Thoracic aorta (tissue), 2 donors: Measurements from ENCODE around the gene TMEM89. TPM values are rescaled to one million over a fixed set of nuclear protein-coding genes. Genes with fewer than 3 reads are reported as not detected.

Source experiments
- ATAC-seq: fragments of 150-250 bp; one replicate; pipeline ENCODE4 v1.8.0; 2017; ENCODE audit warnings: low read depth; ENCODE audit not compliant: insufficient number of reproducible peaks, low FRiP score
- DNase-seq: peaks from one replicate; pipeline ENCODE4 v3.0.0-alpha.2; 2020; ENCODE audit warnings: low spot score
- H3K27ac ChIP-seq, 2 donors: fragments of 200-600 bp; sonication (generic); 1 replicate in 1 of 2; 2 replicates in 1 of 2; pipeline ENCODE4 v1.5.1; 2016; ENCODE audit warnings: mild to moderate bottlenecking in 2 of 2, moderate library complexity in 2 of 2
- H3K27me3 ChIP-seq: fragments of 200-600 bp; sonication (generic); replicated peaks from 2 replicates; pipeline ENCODE4 v1.6.0; 2016; ENCODE audit warnings: mild to moderate bottlenecking; ENCODE audit not compliant: insufficient read depth
- H3K36me3 ChIP-seq: fragments of 200-600 bp; sonication (generic); one replicate; pipeline ENCODE4 v1.5.1; 2016
- H3K4me1 ChIP-seq, 2 donors: fragments of 200-600 bp; sonication (generic); 1 replicate in 1 of 2; 2 replicates in 1 of 2; pipeline versions ENCODE4 v1.5.1 to v1.6.0; 2016; ENCODE audit warnings: low read depth in 2 of 2, mild to moderate bottlenecking in 1 of 2; ENCODE audit not compliant: control insufficient read depth in 1 of 2
- H3K4me3 ChIP-seq: fragments of 200-600 bp; sonication (generic); 2 replicates; pipeline ENCODE4 v1.5.1; 2016; ENCODE audit warnings: mild to moderate bottlenecking
- H3K9me3 ChIP-seq: fragments of 200-600 bp; sonication (generic); 2 replicates; pipeline ENCODE4 v1.5.1; 2016
- total RNA-seq, 2 donors: library from RNA; depleted of rRNA; stranded (reverse); fragments of >200 nt; gene quantifications; one replicate each; pipeline versions ENCODE4 v1.1.0 to v1.2.3, GENCODE V29; 2016
- TF ChIP-seq, protein P1 (sequence below): fragments of 200-600 bp; sonication (generic); IDR thresholded peaks from one replicate; pipeline ENCODE4 v1.5.1; 2019; ENCODE audit warnings: antibody characterized with exemption

The TMEM89 gene
- total RNA-seq, 2 donors from 2014 or later: 8.0 TPM; not detected in 1

DNA sequence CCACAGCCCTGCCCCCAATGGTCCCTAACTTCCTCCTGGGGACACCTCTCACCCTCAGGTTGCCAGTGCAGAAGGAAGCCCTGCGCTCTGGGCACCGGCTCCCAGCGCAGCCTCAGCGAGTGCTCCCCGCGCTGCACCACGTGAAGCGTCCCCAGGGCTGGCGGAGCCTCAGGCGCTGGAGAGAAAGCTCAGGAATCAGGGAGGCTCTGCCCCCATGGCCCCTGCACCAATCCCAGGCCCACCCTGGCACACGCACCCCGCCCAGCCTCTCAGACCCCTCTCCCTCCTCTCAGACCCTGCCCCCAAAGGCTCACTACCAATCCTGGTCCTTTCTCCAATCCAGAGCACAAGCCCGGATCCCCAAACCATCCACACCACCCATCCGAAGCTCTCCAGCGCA, 33.3 kb downstream of the TMEM89 start:
- no peak overlapping the region for H3K4me3 ChIP-seq
- H3K27me3 ChIP-seq: no peaks in the 10 kb centered on the region
- TF ChIP-seq, protein P1, sequence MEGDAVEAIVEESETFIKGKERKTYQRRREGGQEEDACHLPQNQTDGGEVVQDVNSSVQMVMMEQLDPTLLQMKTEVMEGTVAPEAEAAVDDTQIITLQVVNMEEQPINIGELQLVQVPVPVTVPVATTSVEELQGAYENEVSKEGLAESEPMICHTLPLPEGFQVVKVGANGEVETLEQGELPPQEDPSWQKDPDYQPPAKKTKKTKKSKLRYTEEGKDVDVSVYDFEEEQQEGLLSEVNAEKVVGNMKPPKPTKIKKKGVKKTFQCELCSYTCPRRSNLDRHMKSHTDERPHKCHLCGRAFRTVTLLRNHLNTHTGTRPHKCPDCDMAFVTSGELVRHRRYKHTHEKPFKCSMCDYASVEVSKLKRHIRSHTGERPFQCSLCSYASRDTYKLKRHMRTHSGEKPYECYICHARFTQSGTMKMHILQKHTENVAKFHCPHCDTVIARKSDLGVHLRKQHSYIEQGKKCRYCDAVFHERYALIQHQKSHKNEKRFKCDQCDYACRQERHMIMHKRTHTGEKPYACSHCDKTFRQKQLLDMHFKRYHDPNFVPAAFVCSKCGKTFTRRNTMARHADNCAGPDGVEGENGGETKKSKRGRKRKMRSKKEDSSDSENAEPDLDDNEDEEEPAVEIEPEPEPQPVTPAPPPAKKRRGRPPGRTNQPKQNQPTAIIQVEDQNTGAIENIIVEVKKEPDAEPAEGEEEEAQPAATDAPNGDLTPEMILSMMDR: no peak
- H3K9me3 ChIP-seq: no peaks in the 10 kb centered on the region
- ATAC-seq (no peak), DNase-seq (no peak)
- no peak overlapping the region for H3K27ac ChIP-seq
- no peaks in the 10 kb centered on the region for H3K36me3 ChIP-seq
- H3K4me1 ChIP-seq: no peaks in the 10 kb centered on the region

DNA sequence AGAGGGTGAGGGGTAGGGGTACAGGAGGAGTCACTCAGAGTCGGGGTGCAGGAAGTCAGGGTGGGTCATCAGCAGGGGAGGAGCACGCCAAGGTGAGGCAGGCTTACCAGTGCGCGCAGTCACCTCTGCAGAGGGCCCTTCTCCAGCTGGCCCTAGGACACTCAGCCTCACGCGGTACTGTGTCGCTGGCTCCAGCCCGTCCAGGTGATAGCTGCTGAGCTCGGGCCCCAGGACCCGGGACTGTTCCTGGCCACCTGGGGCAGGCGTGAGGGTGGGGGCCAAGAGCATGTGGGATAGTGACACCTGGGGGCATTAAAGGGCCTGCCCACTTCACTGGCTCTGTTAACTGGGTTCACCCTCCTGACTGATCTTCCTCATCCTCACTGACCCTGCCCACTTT, 33.9 kb downstream of the TMEM89 start:
- H3K4me1 ChIP-seq: no peaks in the 10 kb centered on the region
- H3K27ac ChIP-seq: no peak overlapping the region
- H3K4me3 ChIP-seq: no peak overlapping the region
- H3K36me3 ChIP-seq: no peaks in the 10 kb centered on the region
- no peaks in the 10 kb centered on the region for H3K27me3 ChIP-seq
- ATAC-seq: no peak
- DNase-seq: no peak
- TF ChIP-seq, protein P1: no peak
- H3K9me3 ChIP-seq: no peaks in the 10 kb centered on the region

GRCh38 chr3:48585411-48585810, 36.2 kb downstream of the TMEM89 start:
- H3K4me3 ChIP-seq: no peak overlapping the region
- no peaks in the 10 kb centered on the region for H3K4me1 ChIP-seq
- H3K9me3 ChIP-seq: no peaks in the 10 kb centered on the region
- DNase-seq (no peak), ATAC-seq (no peak)
- no peak overlapping the region for H3K27ac ChIP-seq
- no peaks in the 10 kb centered on the region for H3K27me3 ChIP-seq
- TF ChIP-seq, protein P1: no peak
- H3K36me3 ChIP-seq: no peaks in the 10 kb centered on the region

- DNase-seq (no peak), ATAC-seq (no peak)
- Histone ChIP-seq H3K4me1 (no peaks in the 10 kb centered on the region), H3K4me3 (no peak overlapping the region), H3K27me3 (no peaks in the 10 kb centered on the region), H3K36me3 (no peaks in the 10 kb centered on the region), H3K27ac (no peak overlapping the region), H3K9me3 (no peaks in the 10 kb centered on the region)
- TF ChIP-seq, protein P1: no peak
These were observed 36.7 kb downstream of the TMEM89 start for GRCh38 chr3:48584836-48585235.

DNA sequence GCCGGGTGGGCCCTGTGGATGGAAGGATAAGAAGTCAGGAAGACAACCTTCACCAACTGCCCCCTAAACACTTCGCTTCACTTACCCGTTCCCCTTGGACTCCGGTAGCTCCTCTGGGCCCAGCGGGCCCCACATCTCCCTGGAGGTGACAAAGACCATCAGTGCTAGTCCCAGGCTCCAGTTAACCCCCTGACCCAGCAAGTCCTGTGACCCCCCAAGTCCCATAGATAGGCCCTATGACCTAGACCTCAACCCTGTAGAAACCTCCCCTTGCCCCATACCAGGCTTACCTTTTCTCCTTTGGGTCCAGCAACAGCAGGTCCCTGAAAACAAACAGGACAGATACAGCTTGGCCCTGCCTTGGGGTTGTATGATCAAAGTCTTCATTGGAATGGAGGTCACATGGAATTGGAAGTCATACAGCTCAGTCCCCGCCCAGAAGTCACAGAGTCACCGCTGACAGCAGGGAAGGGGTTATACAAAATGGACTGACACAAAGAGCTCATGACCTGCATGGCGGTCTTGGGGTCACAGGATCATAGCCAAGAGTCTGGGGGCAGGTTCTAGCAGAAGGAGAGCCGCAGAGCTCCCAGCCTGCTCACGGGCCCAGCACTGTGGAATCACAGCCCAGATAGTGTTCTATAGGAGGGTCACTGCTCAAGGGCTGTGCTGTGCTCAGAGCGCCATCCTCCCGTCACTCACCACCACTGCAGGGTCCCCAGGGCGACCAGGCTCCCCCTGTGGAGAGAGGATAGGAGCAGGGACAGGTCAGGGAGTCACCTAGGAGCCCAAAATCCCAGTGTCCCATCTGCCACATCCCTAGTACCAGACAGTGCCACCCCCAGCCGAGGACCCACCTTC, 39.7 kb downstream of the TMEM89 start:
- Histone ChIP-seq H3K9me3 (no peaks in the 10 kb centered on the region), H3K4me3 (no peak overlapping the region), H3K27ac (no peak overlapping the region), H3K36me3 (no peaks in the 10 kb centered on the region), H3K4me1 (no peaks in the 10 kb centered on the region), H3K27me3 (no peaks in the 10 kb centered on the region)
- TF ChIP-seq, protein P1: no peak
- ATAC-seq (no peak), DNase-seq (no peak)
